ENCODE data around the gene PAM.

- no peak for TF ChIP-seq CTCF (IDR thresholded peaks at IDR 0.05)
- TF ChIP-seq POLR2A (IDR thresholded peaks at IDR 0.05): no peak
Observed at GRCh38 chr5:102991802-102992201, 236.7 kb downstream of the PAM start.
